Measurements from ENCODE around the gene CD79A.

DNA sequence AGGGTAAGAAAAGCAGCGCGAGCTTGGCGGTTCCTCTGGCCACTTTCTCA is 32.3 kb upstream of the CD79A start, which contains the start of gene DMRTC2:
- TF ChIP-seq, protein P1, sequence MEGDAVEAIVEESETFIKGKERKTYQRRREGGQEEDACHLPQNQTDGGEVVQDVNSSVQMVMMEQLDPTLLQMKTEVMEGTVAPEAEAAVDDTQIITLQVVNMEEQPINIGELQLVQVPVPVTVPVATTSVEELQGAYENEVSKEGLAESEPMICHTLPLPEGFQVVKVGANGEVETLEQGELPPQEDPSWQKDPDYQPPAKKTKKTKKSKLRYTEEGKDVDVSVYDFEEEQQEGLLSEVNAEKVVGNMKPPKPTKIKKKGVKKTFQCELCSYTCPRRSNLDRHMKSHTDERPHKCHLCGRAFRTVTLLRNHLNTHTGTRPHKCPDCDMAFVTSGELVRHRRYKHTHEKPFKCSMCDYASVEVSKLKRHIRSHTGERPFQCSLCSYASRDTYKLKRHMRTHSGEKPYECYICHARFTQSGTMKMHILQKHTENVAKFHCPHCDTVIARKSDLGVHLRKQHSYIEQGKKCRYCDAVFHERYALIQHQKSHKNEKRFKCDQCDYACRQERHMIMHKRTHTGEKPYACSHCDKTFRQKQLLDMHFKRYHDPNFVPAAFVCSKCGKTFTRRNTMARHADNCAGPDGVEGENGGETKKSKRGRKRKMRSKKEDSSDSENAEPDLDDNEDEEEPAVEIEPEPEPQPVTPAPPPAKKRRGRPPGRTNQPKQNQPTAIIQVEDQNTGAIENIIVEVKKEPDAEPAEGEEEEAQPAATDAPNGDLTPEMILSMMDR (IDR thresholded peaks at IDR 0.05; ENCODE audit: extremely low read depth in 1 of 2, insufficient read depth in 1 of 2, low read depth in 1 of 2, low read length in 2 of 2) = no peak
- TF ChIP-seq, protein P2, sequence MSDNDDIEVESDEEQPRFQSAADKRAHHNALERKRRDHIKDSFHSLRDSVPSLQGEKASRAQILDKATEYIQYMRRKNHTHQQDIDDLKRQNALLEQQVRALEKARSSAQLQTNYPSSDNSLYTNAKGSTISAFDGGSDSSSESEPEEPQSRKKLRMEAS (IDR thresholded peaks at IDR 0.05; ENCODE audit: insufficient read depth, insufficient read length) = no peak
- TF ChIP-seq FOS (IDR thresholded peaks at IDR 0.05; ENCODE audit: borderline replicate concordance, insufficient read depth, low read length) = no peak
- no peak for TF ChIP-seq POLR2A (IDR thresholded peaks at IDR 0.05; ENCODE audit: low read depth, low read length)
